Lung (tissue), 12 donors: ENCODE measurements around the gene RNF126. TPM values are rescaled to one million over a fixed set of nuclear protein-coding genes. Genes with fewer than 3 reads are reported as not detected.
A peak's percentile ranks its signal among the peaks of the same experiment; 100 is the strongest.

ENCODE experiments used
- ATAC-seq: fragments of 200-7000 bp; cut with Tn5 transposase; one replicate; pipeline ENCODE4 v1.9.1; 2020; ENCODE audit warnings: moderate number of reproducible peaks; ENCODE audit not compliant: insufficient read depth, low FRiP score
- DNase-seq, 3 donors: peaks; one replicate each; pipeline ENCODE4 v3.0.0-alpha.2; 2013 to 2017
- H3K27ac ChIP-seq, 2 donors: one replicate each; pipeline ENCODE4 v1.5.1; 2013; ENCODE audit warnings: mild to moderate bottlenecking in 2 of 2, moderate library complexity in 2 of 2, control low read depth in 1 of 2, inconsistent platforms in 1 of 2, low read depth in 1 of 2, low read length in 1 of 2
- H3K27me3 ChIP-seq, 3 donors: one replicate each; pipeline ENCODE4 v1.5.1; 2013; ENCODE audit warnings: low read length in 2 of 3; ENCODE audit not compliant: control insufficient read depth in 3 of 3, insufficient read depth in 3 of 3
- H3K36me3 ChIP-seq, 4 donors: one replicate each; pipeline ENCODE4 v1.5.1; 2013; ENCODE audit warnings: low read length in 4 of 4, mild to moderate bottlenecking in 1 of 4, moderate library complexity in 1 of 4; ENCODE audit not compliant: control insufficient read depth in 4 of 4, insufficient read depth in 4 of 4
- H3K4me1 ChIP-seq, 5 donors: one replicate each; pipeline ENCODE4 v1.5.1; 2013; ENCODE audit warnings: low read length in 5 of 5, mild to moderate bottlenecking in 2 of 5, moderate library complexity in 1 of 5; ENCODE audit not compliant: control insufficient read depth in 5 of 5, insufficient read depth in 5 of 5
- H3K4me3 ChIP-seq: one replicate; pipeline ENCODE4 v1.5.1; 2013; ENCODE audit warnings: mild to moderate bottlenecking, control low read depth, moderate library complexity
- H3K9ac ChIP-seq, 2 donors: one replicate each; pipeline ENCODE4 v1.5.1; 2013; ENCODE audit warnings: low read length in 2 of 2, control low read depth in 1 of 2; ENCODE audit not compliant: insufficient read depth in 1 of 2
- H3K9me3 ChIP-seq, 4 donors: one replicate each; pipeline ENCODE4 v1.5.1; 2013; ENCODE audit warnings: low read length in 3 of 4, mild to moderate bottlenecking in 1 of 4, moderate library complexity in 1 of 4; ENCODE audit not compliant: control insufficient read depth in 4 of 4, insufficient read depth in 3 of 4
- CTCF ChIP-seq: IDR thresholded peaks from 2 replicates; pipeline ENCODE4 v1.5.1; 2012; ENCODE audit warnings: mild to moderate bottlenecking; ENCODE audit errors: control extremely low read depth, extremely low read depth
- WGBS, 2 donors: extraction: QIAGEN DNeasy Blood & Tissue Kit; methylation state at CpG; one replicate each; pipeline ENCODE4 v1.1.7; 2013; 5-methylcytosine and 5-hydroxymethylcytosine counted together
- polyA plus RNA-seq, 2 donors: library from polyadenylated mRNA; stranded (reverse); fragments of 200-250 nt; gene quantifications; one replicate each; pipeline ENCODE4 v1.2.1, GENCODE V29; 2013
- total RNA-seq, 2 donors: library from RNA; depleted of rRNA in 1 of 2; stranded (reverse); fragments of >200 nt in 1 of 2; gene quantifications; one replicate each; pipeline ENCODE4 v1.2.1, GENCODE V29; 2014 to 2021
- donor health status: control.
- donor health status: control.
- donor health status: Bipolar disorder and iron deficiency.
- donor health status: healthy.
- donor health status: DM: yes; HTN: yes; CAD: no.

Gene RNF126
- total and polyA plus RNA-seq, 4 donors = 18.1 to 46.2 (median 37.1) TPM

- no peak for ATAC-seq
- Histone ChIP-seq H3K27ac (no peak overlapping the region), H3K4me3 (no peak overlapping the region), H3K36me3 (peaks cover 0 to 2% (median 0%) of the 10 kb centered on the region in 4 donors), H3K27me3 (no peaks in the 10 kb centered on the region), H3K9ac (no peak overlapping the region), H3K4me1 (peaks cover 0 to 2% (median 0%) of the 10 kb centered on the region in 5 donors), H3K9me3 (no peaks in the 10 kb centered on the region)
- WGBS, 2 donors = 86 to 90% methylated on average over 31 of the region's 31 CpGs
- DNase-seq = no peak
- TF ChIP-seq CTCF = no peak
Observed at GRCh38 chr19:685454-685931, 22.5 kb upstream of the RNF126 start.

- TF ChIP-seq CTCF = no peak
- H3K27ac ChIP-seq = no peak overlapping the region
- no peak for DNase-seq
- H3K9ac ChIP-seq = no peak overlapping the region
- H3K4me1 ChIP-seq = peaks cover 0 to 11% (median 4%) of the 10 kb centered on the region in 5 donors
- 80 to 87% methylated on average over 25 of the region's 25 CpGs for WGBS, 2 donors
- ATAC-seq = no peak
- H3K9me3 ChIP-seq = no peaks in the 10 kb centered on the region
- H3K27me3 ChIP-seq = no peaks in the 10 kb centered on the region
- no peak overlapping the region for H3K4me3 ChIP-seq
- peaks cover 0 to 2% (median 0%) of the 10 kb centered on the region in 4 donors for H3K36me3 ChIP-seq
Observed at GRCh38 chr19:682678-683320, 19.8 kb upstream of the RNF126 start.

GRCh38 chr19:681029-682019, 18.3 kb upstream of the RNF126 start:
- DNase-seq = peak in 1 of 3 donors; percentile 83
- ATAC-seq = no peak
- Histone ChIP-seq H3K4me1 (peaks cover 0 to 19% (median 6%) of the 10 kb centered on the region in 5 donors), H3K36me3 (peaks cover 0 to 2% (median 0%) of the 10 kb centered on the region in 4 donors), H3K27ac (peak overlapping the region in 1 of 2 donors; percentile 26), H3K27me3 (peaks cover 0 to 4% (median 3%) of the 10 kb centered on the region in 3 donors), H3K9ac (no peak overlapping the region), H3K9me3 (no peaks in the 10 kb centered on the region), H3K4me3 (no peak overlapping the region)
- no peak for TF ChIP-seq CTCF
- WGBS, 2 donors = 37 to 54% methylated on average over 51 to 54 of the region's 54 CpGs
